Ascending aorta (tissue), 2 donors: ENCODE results near the gene COL12A1. TPM values are rescaled to one million over a fixed set of nuclear protein-coding genes. Genes with fewer than 3 reads are reported as not detected.

ENCODE experiments used
- DNase-seq, 2 donors: peaks; one replicate each; pipeline ENCODE4 v3.0.0-alpha.2; 2019; ENCODE audit warnings: low spot score in 2 of 2
- H3K27ac ChIP-seq, 2 donors: fragments of 200-600 bp; sonication (generic); one replicate each; pipeline ENCODE4 v1.5.1; 2016 to 2017; ENCODE audit warnings: mild to moderate bottlenecking in 1 of 2
- H3K27me3 ChIP-seq: fragments of 200-600 bp; sonication (generic); one replicate; pipeline ENCODE4 v1.5.1; 2017
- H3K36me3 ChIP-seq, 2 donors: fragments of 200-600 bp; sonication (generic); one replicate each; pipeline ENCODE4 v1.5.1; 2016
- H3K4me1 ChIP-seq, 2 donors: fragments of 200-600 bp; sonication (generic); one replicate each; pipeline ENCODE4 v1.5.1; 2016 to 2017; ENCODE audit warnings: mild to moderate bottlenecking in 1 of 2
- H3K4me3 ChIP-seq, 2 donors: fragments of 200-600 bp; sonication (generic); one replicate each; pipeline ENCODE4 v1.5.1; 2016 to 2017; ENCODE audit warnings: mild to moderate bottlenecking in 1 of 2
- H3K9me3 ChIP-seq, 2 donors: fragments of 200-600 bp; sonication (generic); one replicate each; pipeline ENCODE4 v1.5.1; 2016
- CTCF ChIP-seq, 3 experiments: fragments of 200-600 bp in 2 of 3; fragments of 450-650 bp in 1 of 3; sonication (generic) in 2 of 3; IDR thresholded peaks; one replicate each; pipeline ENCODE4 v1.5.1; 2016 to 2019; ENCODE audit warnings: antibody characterized with exemption in 3 of 3, mild to moderate bottlenecking in 1 of 3, moderate library complexity in 1 of 3
- intact Hi-C: fragments of 100-400 bp; cut with DNase I; formaldehyde crosslinking; loops from one replicate; pipeline ENCODE4 v1.15.1; 2023
- total RNA-seq: library from RNA; depleted of rRNA; stranded (reverse); fragments of >200 nt; gene quantifications from one replicate; pipeline ENCODE4 v1.1.0, GENCODE V29; 2016

Gene COL12A1
- total RNA-seq, 1 donor from 2014 or later = 140 TPM

GRCh38 chr6:75085931-75086635, 119.8 kb downstream of the COL12A1 start:
- peaks cover 4 to 28% of the 10 kb centered on the region in 2 donors for H3K36me3 ChIP-seq
- no peaks in the 10 kb centered on the region for H3K9me3 ChIP-seq
- H3K27ac ChIP-seq = no peak overlapping the region
- no peak for DNase-seq
- no peaks in the 10 kb centered on the region for H3K4me1 ChIP-seq
- no peaks in the 10 kb centered on the region for H3K27me3 ChIP-seq
- H3K4me3 ChIP-seq = no peak overlapping the region
- intact Hi-C loops = no loop called here
- TF ChIP-seq CTCF (IDR thresholded peaks at IDR 0.05) = no peak

GRCh38 chr6:75084872-75085381, 120.9 kb downstream of the COL12A1 start:
- no peak overlapping the region for H3K27ac ChIP-seq
- no peaks in the 10 kb centered on the region for H3K9me3 ChIP-seq
- DNase-seq = no peak

GRCh38 chr6:75084018-75084417, 121.8 kb downstream of the COL12A1 start:
- DNase-seq = no peak
- no peaks in the 10 kb centered on the region for H3K27me3 ChIP-seq
- no peak for TF ChIP-seq CTCF (IDR thresholded peaks at IDR 0.05)
- no peaks in the 10 kb centered on the region for H3K4me1 ChIP-seq
- no peak overlapping the region for H3K27ac ChIP-seq
- H3K36me3 ChIP-seq = peaks cover 4 to 27% of the 10 kb centered on the region in 2 donors
- H3K4me3 ChIP-seq = no peak overlapping the region
- no peaks in the 10 kb centered on the region for H3K9me3 ChIP-seq
- intact Hi-C loops = no loop called here

More at GRCh38 chr6:75084872-75085381, 120.9 kb downstream of the COL12A1 start:
- Histone ChIP-seq H3K27me3 (no peaks in the 10 kb centered on the region), H3K36me3 (peaks cover 4 to 28% of the 10 kb centered on the region in 2 donors), H3K4me3 (peak overlapping the region in 1 of 2 donors; percentile 45), H3K4me1 (no peaks in the 10 kb centered on the region)
- TF ChIP-seq CTCF (IDR thresholded peaks at IDR 0.05) = no peak
- intact Hi-C loops = no loop called here

GRCh38 chr6:75081921-75082320, 123.9 kb downstream of the COL12A1 start:
- DNase-seq = no peak
- no peaks in the 10 kb centered on the region for H3K27me3 ChIP-seq
- no peak overlapping the region for H3K4me3 ChIP-seq
- intact Hi-C loops = no loop called here
- no peaks in the 10 kb centered on the region for H3K9me3 ChIP-seq
- no peak for TF ChIP-seq CTCF (IDR thresholded peaks at IDR 0.05)
- no peak overlapping the region for H3K27ac ChIP-seq
- H3K36me3 ChIP-seq = peaks cover 0 to 8% of the 10 kb centered on the region in 2 donors
- no peaks in the 10 kb centered on the region for H3K4me1 ChIP-seq

GRCh38 chr6:75081047-75081446, 124.8 kb downstream of the COL12A1 start:
- DNase-seq = no peak
- TF ChIP-seq CTCF (IDR thresholded peaks at IDR 0.05) = no peak
- intact Hi-C loops = no loop called here

More at GRCh38 chr6:75081047-75081446, 124.8 kb downstream of the COL12A1 start:
- no peaks in the 10 kb centered on the region for H3K27me3 ChIP-seq
- peaks cover 0 to 8% of the 10 kb centered on the region in 2 donors for H3K36me3 ChIP-seq
- no peak overlapping the region for H3K27ac ChIP-seq
- H3K4me1 ChIP-seq = no peaks in the 10 kb centered on the region
- H3K4me3 ChIP-seq = no peak overlapping the region
- no peaks in the 10 kb centered on the region for H3K9me3 ChIP-seq
